SK-N-SH treated with all-trans-retinoic acid at 6 μM for 48 hours (cell line): ENCODE measurements around the gene NRSN2.

Experiments used
- ATAC-seq: fragments of 200-7000 bp; cut with Tn5 transposase; 3 replicates; pipeline ENCODE4 v1.9.1; 2020; ENCODE audit warnings: mild to moderate bottlenecking, moderate library complexity
- ARNTL ChIP-seq: fragments of 450-650 bp; formaldehyde crosslinking; IDR thresholded peaks from 2 replicates; pipeline ENCODE4 v1.5.0; 2020; ENCODE audit warnings: low read depth, mild to moderate bottlenecking, moderate library complexity, borderline replicate concordance
- BACH2 ChIP-seq: fragments of 250-450 bp; sonication (Bioruptor Pico); IDR thresholded peaks from 2 replicates; pipeline ENCODE4 v1.9.0; 2021; ENCODE audit warnings: mild to moderate bottlenecking, borderline replicate concordance
- CSDC2 ChIP-seq: fragments of 250-450 bp; sonication (Bioruptor Pico); IDR thresholded peaks from 2 replicates; pipeline ENCODE4 v1.5.0; 2020; ENCODE audit warnings: mild to moderate bottlenecking, moderate library complexity
- ESRRG ChIP-seq: fragments of 250-450 bp; sonication (Bioruptor Pico); IDR thresholded peaks from 2 replicates; pipeline ENCODE4 v1.6.1; 2021; ENCODE audit warnings: mild to moderate bottlenecking
- GLIS3 ChIP-seq: fragments of 250-450 bp; sonication (Bioruptor Pico); IDR thresholded peaks from 2 replicates; pipeline ENCODE4 v1.5.0; 2020; ENCODE audit warnings: mild to moderate bottlenecking, moderate library complexity
- ISL1 ChIP-seq: fragments of 250-450 bp; sonication (Bioruptor Pico); IDR thresholded peaks from 2 replicates; pipeline ENCODE4 v2.1.2; 2022; ENCODE audit warnings: mild to moderate bottlenecking, moderate library complexity
- OSR1 ChIP-seq: fragments of 250-450 bp; sonication (Bioruptor Pico); IDR thresholded peaks from 2 replicates; pipeline ENCODE4 v1.8.0; 2022; ENCODE audit warnings: moderate library complexity, mild to moderate bottlenecking, inconsistent platforms
- PPARA ChIP-seq: fragments of 250-450 bp; sonication (Bioruptor Pico); IDR thresholded peaks from 2 replicates; pipeline ENCODE4 v1.5.0; 2020; ENCODE audit warnings: mild to moderate bottlenecking, borderline replicate concordance
- RARB ChIP-seq: fragments of 250-450 bp; sonication (Bioruptor Pico); IDR thresholded peaks from 2 replicates; pipeline ENCODE4 v1.8.0; 2021; ENCODE audit warnings: mild to moderate bottlenecking, moderate library complexity
- SNAI2 ChIP-seq: fragments of 250-450 bp; sonication (Bioruptor Pico); IDR thresholded peaks from 2 replicates; pipeline ENCODE4 v1.5.0; 2020; ENCODE audit warnings: mild to moderate bottlenecking, moderate library complexity
- TCF4 ChIP-seq: fragments of 250-450 bp; sonication (Bioruptor Pico); IDR thresholded peaks from 2 replicates; pipeline ENCODE4 v1.8.0; 2021; ENCODE audit warnings: mild to moderate bottlenecking, moderate library complexity, borderline replicate concordance
- TOX ChIP-seq: fragments of 250-450 bp; sonication (Bioruptor Pico); IDR thresholded peaks from 2 replicates; pipeline ENCODE4 v1.8.0; 2021; ENCODE audit warnings: mild to moderate bottlenecking, moderate library complexity, borderline replicate concordance
- ZC3H10 ChIP-seq: fragments of 250-450 bp; sonication (Bioruptor Pico); IDR thresholded peaks from 2 replicates; pipeline ENCODE4 v1.5.1; 2021; ENCODE audit warnings: mild to moderate bottlenecking, moderate library complexity
- ZFP3 ChIP-seq: fragments of 250-450 bp; sonication (Bioruptor Pico); IDR thresholded peaks from 2 replicates; pipeline ENCODE4 v1.5.0; 2020; ENCODE audit warnings: mild to moderate bottlenecking, moderate library complexity
- ZFP30 ChIP-seq: fragments of 450-650 bp; formaldehyde crosslinking; IDR thresholded peaks from 2 replicates; pipeline ENCODE4 v1.5.0; 2022; ENCODE audit warnings: mild to moderate bottlenecking, moderate library complexity
- ZNF565 ChIP-seq: fragments of 450-650 bp; formaldehyde crosslinking; conservative IDR thresholded peaks from 2 replicates; pipeline ENCODE4 v1.5.0; 2020; ENCODE audit warnings: low read depth, mild to moderate bottlenecking, moderate library complexity
- ZNF70 ChIP-seq: fragments of 450-650 bp; formaldehyde crosslinking; IDR thresholded peaks from 2 replicates; pipeline ENCODE4 v1.5.0; 2020; ENCODE audit warnings: mild to moderate bottlenecking, moderate library complexity
- TF ChIP-seq, protein P1 (sequence below): fragments of 250-450 bp; sonication (Bioruptor Pico); IDR thresholded peaks from 2 replicates; pipeline ENCODE4 v1.8.0; 2020; ENCODE audit warnings: mild to moderate bottlenecking, moderate library complexity, borderline replicate concordance
- TF ChIP-seq, protein P2 (sequence below): fragments of 250-450 bp; sonication (Bioruptor Pico); IDR thresholded peaks from 2 replicates; pipeline ENCODE4 v1.5.0; 2020; ENCODE audit warnings: mild to moderate bottlenecking, moderate library complexity
- TF ChIP-seq, protein P3 (sequence below): fragments of 250-450 bp; sonication (Bioruptor Pico); IDR thresholded peaks from 2 replicates; pipeline ENCODE4 v1.5.1; 2020; ENCODE audit warnings: low read depth, mild to moderate bottlenecking, moderate library complexity

NRSN2 gene

DNA sequence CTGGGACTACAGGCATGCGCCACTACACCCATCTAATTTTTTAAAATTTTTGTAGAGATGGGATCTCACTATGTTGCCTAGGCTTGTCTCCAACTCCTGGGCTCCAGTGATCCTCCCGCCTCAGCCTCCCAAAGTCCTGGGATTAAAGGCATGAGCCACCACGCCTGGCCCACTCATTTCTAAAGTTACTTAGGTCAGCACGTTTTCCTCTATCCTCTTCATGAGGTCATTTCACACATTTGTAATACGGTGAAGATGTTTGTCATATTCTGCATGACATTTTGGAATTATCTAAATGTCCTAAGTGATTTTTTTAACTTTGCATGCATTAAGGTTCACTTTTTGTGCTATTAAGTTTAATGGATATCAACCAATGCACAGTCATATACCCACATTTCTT lies 33.5 kb upstream of the NRSN2 start:
- TF ChIP-seq ARNTL (CRISPR knock-in tag) (no peak), ZNF70 (CRISPR knock-in tag) (no peak), ZFP3 (CRISPR knock-in tag) (no peak), TCF4 (CRISPR knock-in tag) (no peak), OSR1 (no peak)
- no peak for ATAC-seq

DNA sequence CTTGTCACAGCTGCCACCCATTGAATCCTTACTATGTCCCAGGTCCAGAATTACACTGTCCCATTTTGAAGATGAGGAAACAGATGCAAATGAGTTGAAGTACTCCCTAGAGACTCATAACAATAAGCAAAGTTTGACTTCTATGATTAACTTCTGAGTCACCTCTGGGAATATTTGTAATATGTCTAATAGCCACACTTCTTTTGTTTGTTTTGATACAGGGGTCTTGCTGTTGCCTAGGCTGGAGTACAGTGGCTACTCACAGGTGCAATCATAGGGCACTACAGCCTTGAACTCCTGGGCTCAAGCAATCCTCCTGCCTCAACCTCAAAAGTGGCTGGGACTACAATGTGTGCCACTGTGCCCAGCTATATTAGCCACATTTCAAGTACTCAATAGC lies 33.0 kb upstream of the NRSN2 start:
- TF ChIP-seq ESRRG (CRISPR knock-in tag) (no peak), TOX (CRISPR knock-in tag) (no peak), ZNF565 (CRISPR knock-in tag) (no peak), ARNTL (CRISPR knock-in tag) (no peak), SNAI2 (CRISPR knock-in tag) (no peak), OSR1 (no peak), ZC3H10 (CRISPR knock-in tag) (no peak), ZFP30 (CRISPR knock-in tag) (no peak), PPARA (CRISPR knock-in tag) (no peak), RARB (CRISPR knock-in tag) (no peak), BACH2 (CRISPR knock-in tag) (no peak)
- TF ChIP-seq, protein P1, sequence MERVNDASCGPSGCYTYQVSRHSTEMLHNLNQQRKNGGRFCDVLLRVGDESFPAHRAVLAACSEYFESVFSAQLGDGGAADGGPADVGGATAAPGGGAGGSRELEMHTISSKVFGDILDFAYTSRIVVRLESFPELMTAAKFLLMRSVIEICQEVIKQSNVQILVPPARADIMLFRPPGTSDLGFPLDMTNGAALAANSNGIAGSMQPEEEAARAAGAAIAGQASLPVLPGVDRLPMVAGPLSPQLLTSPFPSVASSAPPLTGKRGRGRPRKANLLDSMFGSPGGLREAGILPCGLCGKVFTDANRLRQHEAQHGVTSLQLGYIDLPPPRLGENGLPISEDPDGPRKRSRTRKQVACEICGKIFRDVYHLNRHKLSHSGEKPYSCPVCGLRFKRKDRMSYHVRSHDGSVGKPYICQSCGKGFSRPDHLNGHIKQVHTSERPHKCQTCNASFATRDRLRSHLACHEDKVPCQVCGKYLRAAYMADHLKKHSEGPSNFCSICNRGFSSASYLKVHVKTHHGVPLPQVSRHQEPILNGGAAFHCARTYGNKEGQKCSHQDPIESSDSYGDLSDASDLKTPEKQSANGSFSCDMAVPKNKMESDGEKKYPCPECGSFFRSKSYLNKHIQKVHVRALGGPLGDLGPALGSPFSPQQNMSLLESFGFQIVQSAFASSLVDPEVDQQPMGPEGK (CRISPR knock-in tag) = no peak
- TF ChIP-seq, protein P2, sequence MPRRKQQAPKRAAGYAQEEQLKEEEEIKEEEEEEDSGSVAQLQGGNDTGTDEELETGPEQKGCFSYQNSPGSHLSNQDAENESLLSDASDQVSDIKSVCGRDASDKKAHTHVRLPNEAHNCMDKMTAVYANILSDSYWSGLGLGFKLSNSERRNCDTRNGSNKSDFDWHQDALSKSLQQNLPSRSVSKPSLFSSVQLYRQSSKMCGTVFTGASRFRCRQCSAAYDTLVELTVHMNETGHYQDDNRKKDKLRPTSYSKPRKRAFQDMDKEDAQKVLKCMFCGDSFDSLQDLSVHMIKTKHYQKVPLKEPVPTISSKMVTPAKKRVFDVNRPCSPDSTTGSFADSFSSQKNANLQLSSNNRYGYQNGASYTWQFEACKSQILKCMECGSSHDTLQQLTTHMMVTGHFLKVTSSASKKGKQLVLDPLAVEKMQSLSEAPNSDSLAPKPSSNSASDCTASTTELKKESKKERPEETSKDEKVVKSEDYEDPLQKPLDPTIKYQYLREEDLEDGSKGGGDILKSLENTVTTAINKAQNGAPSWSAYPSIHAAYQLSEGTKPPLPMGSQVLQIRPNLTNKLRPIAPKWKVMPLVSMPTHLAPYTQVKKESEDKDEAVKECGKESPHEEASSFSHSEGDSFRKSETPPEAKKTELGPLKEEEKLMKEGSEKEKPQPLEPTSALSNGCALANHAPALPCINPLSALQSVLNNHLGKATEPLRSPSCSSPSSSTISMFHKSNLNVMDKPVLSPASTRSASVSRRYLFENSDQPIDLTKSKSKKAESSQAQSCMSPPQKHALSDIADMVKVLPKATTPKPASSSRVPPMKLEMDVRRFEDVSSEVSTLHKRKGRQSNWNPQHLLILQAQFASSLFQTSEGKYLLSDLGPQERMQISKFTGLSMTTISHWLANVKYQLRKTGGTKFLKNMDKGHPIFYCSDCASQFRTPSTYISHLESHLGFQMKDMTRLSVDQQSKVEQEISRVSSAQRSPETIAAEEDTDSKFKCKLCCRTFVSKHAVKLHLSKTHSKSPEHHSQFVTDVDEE (CRISPR knock-in tag) = no peak
- TF ChIP-seq, protein P3, sequence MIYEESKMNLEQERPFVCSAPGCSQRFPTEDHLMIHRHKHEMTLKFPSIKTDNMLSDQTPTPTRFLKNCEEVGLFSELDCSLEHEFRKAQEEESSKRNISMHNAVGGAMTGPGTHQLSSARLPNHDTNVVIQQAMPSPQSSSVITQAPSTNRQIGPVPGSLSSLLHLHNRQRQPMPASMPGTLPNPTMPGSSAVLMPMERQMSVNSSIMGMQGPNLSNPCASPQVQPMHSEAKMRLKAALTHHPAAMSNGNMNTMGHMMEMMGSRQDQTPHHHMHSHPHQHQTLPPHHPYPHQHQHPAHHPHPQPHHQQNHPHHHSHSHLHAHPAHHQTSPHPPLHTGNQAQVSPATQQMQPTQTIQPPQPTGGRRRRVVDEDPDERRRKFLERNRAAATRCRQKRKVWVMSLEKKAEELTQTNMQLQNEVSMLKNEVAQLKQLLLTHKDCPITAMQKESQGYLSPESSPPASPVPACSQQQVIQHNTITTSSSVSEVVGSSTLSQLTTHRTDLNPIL (CRISPR knock-in tag) = no peak
- no peak for ATAC-seq

DNA sequence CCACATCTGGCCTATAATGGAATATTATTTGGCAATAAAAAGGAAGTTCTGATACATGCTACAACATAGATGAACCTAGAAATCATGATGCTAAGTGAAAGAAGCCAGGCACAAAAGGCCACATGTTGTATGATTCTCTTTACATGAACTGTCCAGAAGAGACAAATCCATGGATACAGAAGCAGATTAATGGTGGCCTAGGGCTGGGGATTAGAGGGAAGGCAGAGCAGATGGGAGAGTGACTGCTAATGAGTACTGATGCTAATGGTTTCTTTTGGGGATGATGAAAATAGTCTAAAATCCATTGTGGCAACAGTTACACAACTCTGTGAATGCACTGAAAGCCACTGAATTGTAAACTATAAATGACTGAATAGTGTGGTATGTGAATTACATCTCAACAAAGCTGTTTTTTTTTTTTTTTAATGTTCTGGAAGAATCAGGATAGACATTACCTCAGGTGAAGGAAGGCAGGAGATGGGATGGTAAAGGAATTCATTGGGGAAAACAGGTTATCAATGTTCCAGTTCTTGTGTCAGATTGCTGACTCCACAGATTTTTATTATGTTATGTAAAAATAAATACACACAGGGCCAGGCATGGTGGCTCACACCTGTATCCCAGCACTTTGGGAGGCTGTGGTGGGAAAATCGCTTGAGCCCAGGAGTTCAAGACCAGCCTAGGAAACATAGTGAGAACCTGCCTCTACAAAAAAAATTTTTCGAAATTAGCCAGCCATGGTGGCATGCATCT lies 30.4 kb upstream of the NRSN2 start:
- no peak for ATAC-seq
- TF ChIP-seq BACH2 (CRISPR knock-in tag) (no peak), ISL1 (CRISPR knock-in tag) (no peak), CSDC2 (CRISPR knock-in tag) (no peak), GLIS3 (CRISPR knock-in tag) (no peak)
- TF ChIP-seq, protein P2 (CRISPR knock-in tag) = no peak
